IMR-90 (cell line): ENCODE data around the gene PCDHGB5. TPM values are rescaled to one million over a fixed set of nuclear protein-coding genes. Genes with fewer than 3 reads are reported as not detected.
A peak's percentile ranks its signal among the peaks of the same experiment; 100 is the strongest.

Source experiments
- ATAC-seq: fragments of 200-7000 bp; cut with Tn5 transposase; 2 replicates; pipeline ENCODE4 v1.9.1; 2020; ENCODE audit warnings: low read depth, mild to moderate bottlenecking, moderate library complexity
- BruUV-seq: library from RNA; stranded (reverse); fragments of 400-500 nt; replicated peaks from 2 replicates; lab custom pipeline; 2021; lab: Mats Ljungman, UMichigan
- CTCF ChIA-PET: fragments of 300-600 bp; formaldehyde crosslinking; extraction: SDS; loops from one replicate; lab custom pipeline; 2021; ENCODE audit warnings: antibody characterized with exemption; lab: Yijun Ruan, JAX
- POLR2A ChIA-PET: fragments of 300-600 bp; sonication (Branson Sonifier 250); formaldehyde crosslinking; loops from one replicate; lab custom pipeline; 2022; ENCODE audit warnings: antibody characterized with exemption; ENCODE audit not compliant: unreplicated experiment; lab: Charles Lee
- DNase-seq: peaks from one replicate; pipeline ENCODE4 v3.0.0; 2013
- H2AFZ ChIP-seq: replicated peaks from 2 replicates; pipeline ENCODE3; 2013; ENCODE audit warnings: low read length, mild to moderate bottlenecking; ENCODE audit not compliant: poor library complexity
- H2AK5ac ChIP-seq: 2 replicates; pipeline ENCODE4 v1.6.1; 2013; ENCODE audit warnings: low read depth, low read length, inconsistent platforms
- H2AK9ac ChIP-seq: replicated peaks from 2 replicates; pipeline ENCODE3; 2013; ENCODE audit warnings: mild to moderate bottlenecking, low read depth, low read length, moderate library complexity; ENCODE audit not compliant: poor library complexity
- H2BK120ac ChIP-seq: 2 replicates; pipeline ENCODE4 v1.6.1; 2013; ENCODE audit warnings: low read depth, low read length, inconsistent platforms
- H2BK15ac ChIP-seq: 3 replicates; pipeline ENCODE4 v1.6.1; 2013; ENCODE audit warnings: low read depth, low read length, inconsistent platforms
- H2BK20ac ChIP-seq: 2 replicates; pipeline ENCODE4 v1.6.1; 2013; ENCODE audit warnings: low read depth, mild to moderate bottlenecking, inconsistent platforms, low read length, moderate library complexity
- H2BK5ac ChIP-seq: 2 replicates; pipeline ENCODE4 v1.6.1; 2013; ENCODE audit warnings: mild to moderate bottlenecking, low read depth, low read length, inconsistent platforms; ENCODE audit not compliant: poor library complexity, severe bottlenecking
- H3K14ac ChIP-seq: replicated peaks from 2 replicates; pipeline ENCODE4 v1.6.1; 2013; ENCODE audit warnings: low read depth, low read length, inconsistent platforms
- H3K18ac ChIP-seq: 2 replicates; pipeline ENCODE4 v1.6.1; 2013; ENCODE audit warnings: low read depth, low read length, control low read depth
- H3K23ac ChIP-seq: 2 replicates; pipeline ENCODE4 v1.6.1; 2013; ENCODE audit warnings: low read depth, low read length, inconsistent platforms
- H3K27ac ChIP-seq: 2 replicates; pipeline ENCODE4 v1.5.1; 2013; ENCODE audit warnings: mild to moderate bottlenecking, control low read depth, low read length; ENCODE audit not compliant: insufficient read depth
- H3K27me3 ChIP-seq: 2 replicates; pipeline ENCODE4 v1.6.1; 2013; ENCODE audit warnings: low read length; ENCODE audit not compliant: control insufficient read depth, insufficient read depth
- H3K36me3 ChIP-seq: 2 replicates; pipeline ENCODE4 v1.6.1; 2013; ENCODE audit warnings: low read length, mixed read lengths; ENCODE audit not compliant: control insufficient read depth, insufficient read depth
- H3K4ac ChIP-seq: 2 replicates; pipeline ENCODE4 v1.6.1; 2013; ENCODE audit warnings: low read depth, low read length, inconsistent platforms
- H3K4me1 ChIP-seq: 2 replicates; pipeline ENCODE4 v1.6.1; 2013; ENCODE audit warnings: low read length, mixed read lengths; ENCODE audit not compliant: control insufficient read depth, insufficient read depth
- H3K4me2 ChIP-seq: 2 replicates; pipeline ENCODE4 v1.6.1; 2013; ENCODE audit warnings: low read depth, mild to moderate bottlenecking, control low read depth, low read length, moderate library complexity
- H3K4me3 ChIP-seq: 2 replicates; pipeline ENCODE4 v1.5.1; 2013; ENCODE audit warnings: low read depth, mild to moderate bottlenecking, control low read depth, low read length, moderate library complexity; ENCODE audit not compliant: insufficient read depth
- H3K56ac ChIP-seq: 2 replicates; pipeline ENCODE4 v1.6.1; 2013; ENCODE audit warnings: low read length, inconsistent platforms; ENCODE audit not compliant: insufficient read depth; ENCODE audit errors: extremely low read depth
- H3K79me1 ChIP-seq, 2 experiments: 2 replicates each; pipeline ENCODE4 v1.6.1; 2013; ENCODE audit warnings: low read length in 2 of 2, inconsistent platforms in 1 of 2, low read depth in 1 of 2
- H3K9ac ChIP-seq: 2 replicates; pipeline ENCODE4 v1.6.1; 2013; ENCODE audit warnings: low read depth, low read length, control low read depth
- H3K9me1 ChIP-seq: 2 replicates; pipeline ENCODE4 v1.6.1; 2013; ENCODE audit warnings: low read length, inconsistent platforms; ENCODE audit not compliant: insufficient read depth
- H3K9me3 ChIP-seq: 2 replicates; pipeline ENCODE4 v1.6.1; 2013; ENCODE audit warnings: low read length; ENCODE audit not compliant: control insufficient read depth, insufficient read depth
- H4K20me1 ChIP-seq: 2 replicates; pipeline ENCODE4 v1.6.1; 2013; ENCODE audit warnings: low read length, inconsistent platforms; ENCODE audit not compliant: insufficient read depth
- H4K5ac ChIP-seq: 2 replicates; pipeline ENCODE4 v1.6.1; 2013; ENCODE audit warnings: mild to moderate bottlenecking, low read depth, low read length, control low read depth
- H4K8ac ChIP-seq, 2 experiments: 2 replicates each; pipeline ENCODE4 v1.6.1; 2013; ENCODE audit warnings: low read depth in 2 of 2, low read length in 2 of 2, control low read depth in 1 of 2, inconsistent platforms in 1 of 2
- H4K91ac ChIP-seq: 2 replicates; pipeline ENCODE4 v1.6.1; 2013; ENCODE audit warnings: low read depth, low read length, inconsistent platforms; ENCODE audit not compliant: insufficient read depth
- BHLHE40 ChIP-seq: fragments of 150-350 bp; IDR thresholded peaks from 2 replicates; pipeline ENCODE4 v1.6.1; 2016; ENCODE audit warnings: mild to moderate bottlenecking, low read depth, low read length
- CEBPB ChIP-seq: IDR thresholded peaks from 2 replicates; pipeline ENCODE4 v1.6.1; 2012; ENCODE audit warnings: low read depth, low read length, improper control_type of control experiment
- CHD1 ChIP-seq: IDR thresholded peaks from 2 replicates; pipeline ENCODE4 v1.6.1; 2012; ENCODE audit warnings: low read depth, low read length, improper control_type of control experiment
- CTCF ChIP-seq: conservative IDR thresholded peaks from 2 replicates; pipeline ENCODE4 v1.5.1; 2012; ENCODE audit warnings: mild to moderate bottlenecking, low read depth, low read length, improper control_type of control experiment
- ELK1 ChIP-seq: fragments of 150-350 bp; IDR thresholded peaks from 2 replicates; pipeline ENCODE4 v1.6.1; 2016; ENCODE audit warnings: low read depth, mild to moderate bottlenecking, low read length, moderate library complexity, borderline replicate concordance
- FOS ChIP-seq: fragments of 150-350 bp; IDR thresholded peaks from 2 replicates; pipeline ENCODE4 v1.6.1; 2016; ENCODE audit warnings: low read depth, low read length
- MAFK ChIP-seq: IDR thresholded peaks from 2 replicates; pipeline ENCODE4 v1.6.1; 2012; ENCODE audit warnings: low read depth, low read length, improper control_type of control experiment
- MAZ ChIP-seq: IDR thresholded peaks from 2 replicates; pipeline ENCODE4 v1.6.1; 2012; ENCODE audit warnings: low read depth, mild to moderate bottlenecking, low read length, improper control_type of control experiment, moderate library complexity, borderline replicate concordance
- NFE2L2 ChIP-seq: fragments of 150-350 bp; IDR thresholded peaks from 2 replicates; pipeline ENCODE4 v1.6.1; 2016; ENCODE audit warnings: low read depth, mild to moderate bottlenecking, low read length
- RAD21 ChIP-seq: IDR thresholded peaks from 2 replicates; pipeline ENCODE4 v1.6.1; 2012; ENCODE audit warnings: low read length, improper control_type of control experiment
- RCOR1 ChIP-seq: IDR thresholded peaks from 2 replicates; pipeline ENCODE4 v1.6.1; 2012; ENCODE audit warnings: mild to moderate bottlenecking, low read length, improper control_type of control experiment; ENCODE audit not compliant: insufficient replicate concordance
- USF2 ChIP-seq: fragments of 150-350 bp; IDR thresholded peaks from 2 replicates; pipeline ENCODE4 v1.6.1; 2017; ENCODE audit warnings: mild to moderate bottlenecking, antibody characterized with exemption, low read length, low read depth
- WGBS, 2 experiments: methylation state at CpG; one replicate each; pipeline versions ENCODE4 v1.1.5 to v1.1.7; 2013; ENCODE audit warnings: missing lambda C conversion rate in 2 of 2; ENCODE audit not compliant: insufficient read length in 1 of 2; ENCODE audit errors: extremely low coverage in 2 of 2; 5-methylcytosine and 5-hydroxymethylcytosine counted together
- dilution Hi-C: fragments of 300-500 bp; cut with HindIII; formaldehyde crosslinking; loops from one replicate; pipeline ENCODE4 v1.14.3; 2018; ENCODE audit warnings: low sequenced_read_pairs; ENCODE audit not compliant: unreplicated experiment
- in situ Hi-C: fragments of 300-500 bp; cut with MboI; formaldehyde crosslinking; loops from 3 replicates; pipeline ENCODE4 v1.14.3; 2019; ENCODE audit warnings: low sequenced_read_pairs, inconsistent platforms, mixed read lengths
- intact Hi-C: fragments of 100-400 bp; cut with micrococcal nuclease; formaldehyde crosslinking; loops from 2 replicates; pipeline ENCODE4 v1.10.0; 2022
- polyA plus RNA-seq, 3 experiments: library from polyadenylated mRNA; depleted of rRNA; stranded (reverse); fragments of >200 nt; gene quantifications; 2 replicates each; pipeline ENCODE4 v1.2.3, GENCODE V29; 2012; ENCODE audit warnings: low replicate concordance in 1 of 3
- total RNA-seq: library from RNA; depleted of rRNA; stranded (reverse); fragments of >200 nt; gene quantifications from 2 replicates; pipeline ENCODE4 v1.2.3, GENCODE V29; 2012

The PCDHGB5 gene
- total and polyA plus RNA-seq, 2 of the 4 experiments (the other 2 are of a cell fraction) = 17.2 to 20.0 TPM

GRCh38 chr5:141392429-141393198, 5.1 kb upstream of the PCDHGB5 start, which contains the start of gene PCDHGA8:
PCDHGA8 (plus strand) TSS chr5:141392633; CDS start chr5:141392814, 181 bp downstream.
- Histone ChIP-seq H3K27ac (no peak within 1 kb of the TSS), H2BK5ac (no peak within 1 kb of the TSS), H4K91ac (no peak within 1 kb of the TSS), H2AFZ (peak within 1 kb of the TSS; percentile 67), H2AK9ac (peak within 1 kb of the TSS; percentile 28), H3K56ac (no peak within 1 kb of the TSS), H2AK5ac (no peak within 1 kb of the TSS), H2BK20ac (no peak within 1 kb of the TSS), H3K27me3 (no peaks in the 10 kb centered on the region), H3K23ac (no peak within 1 kb of the TSS), H2BK15ac (no peak within 1 kb of the TSS), H3K9me1 (no peaks in the 10 kb centered on the region), H3K9ac (no peak within 1 kb of the TSS), H3K4ac (no peak within 1 kb of the TSS), H3K14ac (no peak within 1 kb of the TSS), H3K4me2 (no peak within 1 kb of the TSS; the same call in 1 of the 2 replicates), H3K18ac (no peak within 1 kb of the TSS), H3K79me1 (peaks cover 7% of the 10 kb centered on the region in 2 experiments; a peak in 3 of 4 replicates), H3K36me3 (peaks cover 24% of the 10 kb centered on the region), H4K20me1 (no peaks in the 10 kb centered on the region), H2BK120ac (no peak within 1 kb of the TSS), H3K9me3 (peaks cover 51% of the 10 kb centered on the region), H4K5ac (no peak within 1 kb of the TSS), H3K4me3 (no peak within 1 kb of the TSS; the same call in 1 of the 2 replicates), H3K4me1 (peaks cover 1% of the 10 kb centered on the region; the same call in 1 of the 2 replicates), H4K8ac (no peak within 1 kb of the TSS)
- dilution Hi-C loops = no loop called here
- DNase-seq = peak; percentile 49
- no peak for ATAC-seq
- WGBS, 2 experiments = 33% methylated on average over 9 of the region's 38 CpGs; no CpG with 5 or more reads in 1 of the 2 experiments
- POLR2A ChIA-PET = no interaction called here
- BruUV-seq = no TSS peak
- TF ChIP-seq RCOR1 (no peak), CHD1 (no peak), MAZ (no peak), CTCF (peak; percentile 40), FOS (no peak), USF2 (no peak), BHLHE40 (no peak), NFE2L2 (no peak), MAFK (no peak), CEBPB (no peak), ELK1 (no peak), RAD21 (peak; percentile 30; the same call in 1 of the 2 replicates)
- in situ Hi-C loops = no loop called here
- CTCF ChIA-PET = no interaction called here
- intact Hi-C loops = no loop called here
